Measurements from ENCODE around the gene KIAA1328.

GRCh38 chr18:36851202-36851590 lies 22.3 kb downstream of the KIAA1328 start:
- TF ChIP-seq CTCF (IDR thresholded peaks at IDR 0.05): no peak
- TF ChIP-seq POLR2AphosphoS5 (IDR thresholded peaks at IDR 0.05): no peak
- TF ChIP-seq EP300 (IDR thresholded peaks at IDR 0.05): no peak
